KOPT-K1 (cell line): ENCODE measurements around the gene CCDC146.
"Not testable (repeated sequence)": the region's sequence is repeated elsewhere in the genome, so short reads cannot be mapped to it uniquely, and the experiment has no call there.

ENCODE experiments used
- H3K27ac ChIP-seq: fragments of 200-600 bp; sonication (generic); 2 replicates; pipeline ENCODE4 v1.5.1; 2016; ENCODE audit warnings: antibody characterized with exemption, mild to moderate bottlenecking, low read depth, low read length; ENCODE audit not compliant: poor library complexity, severe bottlenecking
- H3K36me3 ChIP-seq: fragments of 200-600 bp; sonication (generic); 2 replicates; pipeline ENCODE4 v1.5.1; 2017; ENCODE audit warnings: antibody characterized with exemption, mild to moderate bottlenecking, low read length, moderate library complexity; ENCODE audit not compliant: insufficient read depth
- H3K9me3 ChIP-seq: fragments of 200-600 bp; sonication (generic); 2 replicates; pipeline ENCODE4 v1.5.1; 2017; ENCODE audit warnings: antibody characterized with exemption, low read length, mild to moderate bottlenecking; ENCODE audit not compliant: insufficient read depth, poor library complexity, severe bottlenecking

The CCDC146 gene

DNA sequence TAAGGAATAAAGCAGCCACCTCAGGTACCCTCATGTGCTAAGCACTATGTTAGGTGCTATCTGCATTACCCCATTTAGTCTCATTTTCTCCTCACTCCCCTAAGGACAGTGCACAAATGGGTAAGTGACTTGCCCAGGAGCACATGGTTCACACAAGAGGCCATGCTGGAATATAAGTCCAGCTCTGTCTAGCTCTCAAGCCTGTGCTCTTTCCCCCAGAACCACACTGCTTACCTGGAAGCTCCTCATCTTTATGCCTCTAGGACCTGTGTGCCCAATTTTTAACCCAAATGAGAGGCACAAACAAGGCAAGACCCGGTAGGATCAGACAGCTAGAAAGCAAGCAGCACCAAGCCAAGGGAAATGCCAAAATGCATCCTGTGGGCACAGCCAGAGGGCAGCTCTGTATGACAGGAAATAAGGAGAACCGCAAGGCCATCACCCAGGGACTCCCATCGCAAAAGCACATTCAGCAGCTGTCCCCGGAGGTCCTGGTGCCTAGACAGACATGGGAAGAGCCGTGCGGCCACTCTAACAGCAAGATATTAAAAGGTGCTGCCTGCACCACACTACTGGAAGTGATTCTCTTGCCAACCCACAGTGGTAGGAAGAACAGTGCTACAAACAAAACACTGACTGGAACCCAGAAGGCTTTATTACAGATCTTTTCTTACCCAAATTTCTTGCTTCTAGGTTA is 205.7 kb downstream of the CCDC146 start:
- Histone ChIP-seq H3K36me3 (no peaks in the 10 kb centered on the region), H3K27ac (no peak overlapping the region), H3K9me3 (no peaks in the 10 kb centered on the region)

- H3K36me3 ChIP-seq = no peaks in the 10 kb centered on the region
- H3K27ac ChIP-seq = no peak overlapping the region
- no peaks in the 10 kb centered on the region for H3K9me3 ChIP-seq
Observed at GRCh38 chr7:77328669-77329068, 206.3 kb downstream of the CCDC146 start.

- Histone ChIP-seq H3K36me3 (no peaks in the 10 kb centered on the region), H3K27ac (no peak overlapping the region)
Observed at GRCh38 chr7:77329466-77330168, 207.2 kb downstream of the CCDC146 start.

DNA sequence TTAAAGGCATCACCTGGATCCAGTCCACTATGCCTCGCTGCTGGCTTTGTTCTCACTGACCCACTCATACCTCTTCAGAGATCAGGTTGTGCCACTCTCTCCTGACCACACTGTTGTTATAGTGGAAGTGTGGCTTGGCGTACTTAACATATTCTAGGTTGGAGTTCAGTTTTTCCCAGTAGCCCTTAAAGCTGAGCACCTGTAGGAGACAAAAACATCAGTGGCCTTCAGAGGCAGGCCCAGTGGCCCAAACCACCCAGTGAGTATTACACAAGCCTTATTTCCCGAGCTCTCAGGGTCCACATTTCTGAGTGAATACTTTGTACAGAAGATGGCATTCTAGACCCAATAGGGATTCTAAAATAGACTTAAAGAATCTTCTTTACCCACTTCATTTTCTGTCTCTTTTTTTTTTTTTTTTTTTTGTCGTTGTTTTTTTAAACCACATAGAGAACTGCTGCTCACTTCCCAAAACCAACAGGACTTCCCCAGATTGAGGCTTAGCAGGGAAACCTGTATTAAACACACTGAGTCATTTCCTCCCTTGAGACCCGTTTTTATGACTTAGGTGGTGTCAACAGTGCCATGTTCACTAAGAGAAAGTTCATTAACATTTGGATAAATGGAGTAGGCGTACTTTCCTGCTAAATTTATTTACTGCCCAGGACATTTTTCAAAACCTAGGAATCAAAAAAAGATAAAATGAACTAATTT is 207.9 kb downstream of the CCDC146 start:
- Histone ChIP-seq H3K36me3 (no peaks in the 10 kb centered on the region), H3K27ac (no peak overlapping the region), H3K9me3 (no peaks in the 10 kb centered on the region)

More at GRCh38 chr7:77329466-77330168, 207.2 kb downstream of the CCDC146 start:
- H3K9me3 ChIP-seq = no peaks in the 10 kb centered on the region

- H3K36me3 ChIP-seq = no peaks in the 10 kb centered on the region
- no peak overlapping the region for H3K27ac ChIP-seq
- H3K9me3 ChIP-seq = no peaks in the 10 kb centered on the region
Observed at GRCh38 chr7:77331938-77332695, 209.7 kb downstream of the CCDC146 start.

DNA sequence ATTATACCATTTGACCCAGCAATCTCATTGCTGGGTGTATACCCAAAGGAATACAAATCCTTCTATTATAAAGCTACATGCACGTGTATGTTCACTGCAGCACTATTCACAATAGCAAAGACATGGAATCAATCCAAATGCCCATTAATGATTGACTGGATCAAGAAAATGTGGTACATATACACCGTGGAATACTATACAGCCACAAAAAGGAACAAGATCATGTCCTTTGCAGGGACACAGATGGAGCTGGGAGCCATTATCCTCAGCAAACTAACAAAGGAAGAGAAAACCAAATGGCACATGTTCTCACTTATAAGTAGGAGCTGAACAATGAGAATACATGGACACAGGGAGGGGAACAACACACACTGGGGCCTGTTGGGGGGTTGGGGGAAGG is 211.6 kb downstream of the CCDC146 start:
- H3K36me3 ChIP-seq, H3K9me3 ChIP-seq, H3K27ac ChIP-seq: not testable (repeated sequence)

GRCh38 chr7:77335581-77335980 is 213.2 kb downstream of the CCDC146 start:
- Histone ChIP-seq H3K36me3 (no peaks in the 10 kb centered on the region), H3K9me3 (no peaks in the 10 kb centered on the region), H3K27ac (no peak overlapping the region)

GRCh38 chr7:77337456-77337990 is 215.1 kb downstream of the CCDC146 start:
- H3K36me3 ChIP-seq = no peaks in the 10 kb centered on the region
- no peaks in the 10 kb centered on the region for H3K9me3 ChIP-seq
- H3K27ac ChIP-seq = no peak overlapping the region

DNA sequence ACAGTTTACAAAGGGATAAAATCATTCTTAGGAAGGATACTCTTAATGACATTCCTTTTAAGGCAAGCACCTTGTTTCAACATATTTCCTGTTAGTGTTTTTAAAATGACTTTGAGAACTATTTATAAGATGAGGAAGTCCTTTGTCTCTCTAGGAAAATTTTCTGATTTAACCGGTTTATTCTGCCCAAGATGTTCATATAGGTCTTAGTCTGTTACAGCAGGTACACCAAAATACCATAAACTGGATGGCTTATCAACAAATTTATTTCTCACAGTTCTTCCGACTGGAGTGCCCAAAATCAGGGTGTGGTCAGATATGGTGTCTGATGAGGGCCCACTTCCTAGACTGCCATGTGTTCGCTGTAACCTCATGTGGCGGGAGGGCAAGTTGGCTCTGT is 215.8 kb downstream of the CCDC146 start:
- Histone ChIP-seq H3K9me3 (no peaks in the 10 kb centered on the region), H3K27ac (no peak overlapping the region), H3K36me3 (no peaks in the 10 kb centered on the region)

DNA sequence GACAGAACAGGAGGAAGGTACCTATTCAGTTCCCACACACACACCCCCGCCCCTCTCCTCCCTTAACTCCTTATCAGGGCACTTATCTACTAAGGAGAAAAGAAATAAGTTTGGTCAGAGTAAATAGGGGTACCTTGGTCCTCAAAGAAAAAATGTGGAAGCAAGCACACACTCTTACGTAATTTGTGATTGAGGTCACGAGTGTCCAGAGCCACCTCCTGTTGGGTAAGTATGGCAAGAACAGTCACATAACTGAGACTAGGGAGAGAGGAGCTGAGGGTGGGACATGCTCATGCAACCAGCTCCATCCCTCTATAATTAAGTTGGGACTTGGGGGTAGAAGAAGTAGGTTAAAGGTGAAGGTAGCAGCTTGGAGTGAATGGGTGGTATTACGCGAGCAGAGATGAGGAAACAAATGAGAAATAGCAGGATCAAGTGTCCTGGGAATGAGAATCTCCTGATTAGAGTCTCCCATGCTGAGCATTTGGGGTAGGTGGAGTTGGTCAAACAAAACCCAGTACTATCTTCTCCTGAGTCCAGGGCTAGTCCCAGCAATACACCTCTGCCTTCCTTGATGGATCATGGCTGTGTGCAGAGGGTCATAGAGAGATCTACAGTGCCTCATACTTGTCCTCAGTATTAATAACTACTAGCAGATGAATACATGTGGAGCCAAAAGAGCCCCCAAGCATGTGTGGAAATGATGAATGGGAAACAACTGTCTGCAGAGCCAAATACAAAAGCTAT is 216.6 kb downstream of the CCDC146 start:
- Histone ChIP-seq H3K27ac (no peak overlapping the region), H3K9me3 (no peaks in the 10 kb centered on the region), H3K36me3 (no peaks in the 10 kb centered on the region)

GRCh38 chr7:77339726-77340125 is 217.3 kb downstream of the CCDC146 start:
- Histone ChIP-seq H3K27ac (no peak overlapping the region), H3K9me3 (no peaks in the 10 kb centered on the region), H3K36me3 (no peaks in the 10 kb centered on the region)
